Neuronal stem cell (in vitro differentiated cells): ENCODE results near the gene ABHD2.
"Not testable (repeated sequence)": the region's sequence is repeated elsewhere in the genome, so short reads cannot be mapped to it uniquely, and the experiment has no call there.

ENCODE experiments used
- DNase-seq: peaks from one replicate; pipeline ENCODE4 v3.0.0-alpha.2; 2013; ENCODE audit warnings: low spot score
- H2AFZ ChIP-seq: one replicate; pipeline ENCODE4 v1.6.1; 2013; ENCODE audit warnings: mild to moderate bottlenecking, low read length, inconsistent platforms
- H2AK5ac ChIP-seq: 2 replicates; pipeline ENCODE4 v1.6.1; 2013; ENCODE audit warnings: low read depth, mild to moderate bottlenecking, inconsistent platforms, low read length, moderate library complexity, mixed read lengths
- H2BK120ac ChIP-seq: 2 replicates; pipeline ENCODE4 v1.6.1; 2013; ENCODE audit warnings: low read depth, mild to moderate bottlenecking, inconsistent platforms, low read length, moderate library complexity, mixed read lengths
- H2BK12ac ChIP-seq: one replicate; pipeline ENCODE4 v1.6.1; 2013; ENCODE audit warnings: low read length, inconsistent platforms
- H2BK15ac ChIP-seq: 2 replicates; pipeline ENCODE4 v1.6.1; 2013; ENCODE audit warnings: mild to moderate bottlenecking, low read length, inconsistent platforms, mixed read lengths
- H2BK5ac ChIP-seq: one replicate; pipeline ENCODE4 v1.6.1; 2013; ENCODE audit warnings: inconsistent platforms, mild to moderate bottlenecking, low read length, moderate library complexity
- H3K14ac ChIP-seq: one replicate; pipeline ENCODE4 v1.6.1; 2013; ENCODE audit warnings: low read length, inconsistent platforms
- H3K18ac ChIP-seq: 2 replicates; pipeline ENCODE4 v1.6.1; 2013; ENCODE audit warnings: low read length, inconsistent platforms
- H3K23ac ChIP-seq: 2 replicates; pipeline ENCODE4 v1.6.1; 2013; ENCODE audit warnings: low read depth, mild to moderate bottlenecking, mixed read lengths, low read length, inconsistent platforms; ENCODE audit not compliant: poor library complexity
- H3K27ac ChIP-seq: replicated peaks from 3 replicates; pipeline ENCODE4 v1.5.1; 2013; ENCODE audit warnings: low read length, inconsistent platforms
- H3K27me3 ChIP-seq, 3 experiments: 2 replicates each; pipeline ENCODE4 v1.6.1; 2013; ENCODE audit warnings: low read length in 3 of 3, mild to moderate bottlenecking in 2 of 3, inconsistent platforms in 1 of 3, low read depth in 1 of 3, mixed read lengths in 1 of 3, moderate library complexity in 1 of 3; ENCODE audit not compliant: control insufficient read depth in 3 of 3, insufficient read depth in 3 of 3
- H3K36me3 ChIP-seq, 2 donors: replicated peaks in 1 of 2; 2 replicates each; pipeline ENCODE4 v1.6.1; 2013; ENCODE audit warnings: low read length in 2 of 2; ENCODE audit not compliant: control insufficient read depth in 2 of 2, insufficient read depth in 2 of 2
- H3K4ac ChIP-seq: 2 replicates; pipeline ENCODE4 v1.6.1; 2013; ENCODE audit warnings: inconsistent platforms, mild to moderate bottlenecking, low read length, moderate library complexity
- H3K4me1 ChIP-seq, 2 donors: 1 replicate in 1 of 2; 2 replicates in 1 of 2; pipeline ENCODE4 v1.6.1; 2013; ENCODE audit warnings: low read length in 2 of 2, low read depth in 1 of 2; ENCODE audit not compliant: control insufficient read depth in 2 of 2, insufficient read depth in 1 of 2
- H3K4me2 ChIP-seq: one replicate; pipeline ENCODE4 v1.6.1; 2013; ENCODE audit warnings: mild to moderate bottlenecking, low read length, inconsistent platforms; ENCODE audit not compliant: insufficient read depth, poor library complexity, severe bottlenecking
- H3K4me3 ChIP-seq, 2 donors: 2 replicates each; pipeline ENCODE4 v1.5.1; 2013; ENCODE audit warnings: low read length in 2 of 2, mild to moderate bottlenecking in 2 of 2, inconsistent platforms in 1 of 2, moderate library complexity in 1 of 2
- H3K79me1 ChIP-seq: one replicate; pipeline ENCODE4 v1.6.1; 2013; ENCODE audit warnings: low read depth, mild to moderate bottlenecking, inconsistent platforms, low read length, moderate library complexity
- H3K9ac ChIP-seq: one replicate; pipeline ENCODE4 v1.6.1; 2013; ENCODE audit warnings: mild to moderate bottlenecking, low read depth, low read length, inconsistent platforms; ENCODE audit not compliant: poor library complexity
- H3K9me3 ChIP-seq, 2 donors: replicated peaks in 1 of 2; 2 replicates each; pipeline versions ENCODE3 to v1.6.1; 2013; ENCODE audit warnings: low read length in 2 of 2, mild to moderate bottlenecking in 2 of 2, inconsistent platforms in 1 of 2, low read depth in 1 of 2, mixed read lengths in 1 of 2, moderate library complexity in 1 of 2; ENCODE audit not compliant: control insufficient read depth in 2 of 2, insufficient read depth in 1 of 2
- H4K8ac ChIP-seq: one replicate; pipeline ENCODE4 v1.6.1; 2013; ENCODE audit warnings: low read depth, mild to moderate bottlenecking, inconsistent platforms, low read length, moderate library complexity
- H4K91ac ChIP-seq: one replicate; pipeline ENCODE4 v1.6.1; 2013; ENCODE audit warnings: low read length, low read depth, mild to moderate bottlenecking, inconsistent platforms; ENCODE audit not compliant: poor library complexity
- WGBS, 2 donors: extraction: QIAGEN DNeasy Blood & Tissue Kit; methylation state at CpG; one replicate each; pipeline ENCODE4 v1.1.7; 2013; ENCODE audit warnings: missing lambda C conversion rate in 2 of 2, mixed read lengths in 1 of 2; ENCODE audit not compliant: insufficient read length in 2 of 2, insufficient replicate concordance in 1 of 2; ENCODE audit errors: extremely low coverage in 2 of 2; 5-methylcytosine and 5-hydroxymethylcytosine counted together

The ABHD2 gene

DNA sequence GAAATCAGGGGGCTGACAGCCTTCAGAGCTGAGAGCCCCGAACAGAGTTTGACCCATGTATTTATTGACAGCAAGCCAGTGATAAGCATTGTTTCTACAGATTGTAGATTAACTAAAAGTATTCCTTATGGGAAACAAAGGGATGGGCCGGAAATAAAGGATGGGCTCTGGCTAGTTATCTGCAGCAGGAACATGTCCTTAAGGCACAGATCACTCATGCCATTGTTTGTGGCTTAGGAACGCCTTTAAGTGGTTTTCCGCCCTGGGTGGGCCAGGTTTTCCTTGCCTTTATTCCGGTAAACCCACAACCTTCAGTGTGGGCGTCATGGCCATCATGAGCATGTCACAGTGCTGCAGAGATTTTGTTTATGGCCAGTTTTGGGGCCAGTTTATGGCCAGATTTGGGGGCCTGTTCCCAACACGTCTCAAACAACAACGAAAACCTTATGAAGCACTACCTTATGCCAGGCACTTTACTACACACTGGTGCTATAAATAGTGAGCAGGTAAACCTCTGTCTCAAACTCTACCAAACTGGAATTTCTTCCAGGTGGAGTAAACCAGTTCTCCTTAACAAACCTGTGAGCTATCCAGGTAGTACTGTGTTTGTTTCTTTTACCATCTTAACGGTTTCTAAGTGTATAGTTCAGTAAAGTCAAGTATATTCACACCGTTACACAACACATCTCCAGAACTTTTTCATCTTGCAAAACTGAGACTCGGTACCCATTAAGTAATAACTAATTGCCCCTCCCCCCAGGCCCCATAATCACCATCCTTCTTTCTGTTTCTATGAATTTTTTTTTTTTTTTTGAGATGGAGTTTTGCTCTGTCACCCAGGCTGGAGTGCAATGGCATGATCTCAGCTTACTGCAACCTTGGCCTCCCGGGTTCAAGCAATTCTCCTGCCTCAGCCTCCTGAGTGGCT, 151.9 kb downstream of the ABHD2 start:
- H4K91ac ChIP-seq, H2BK15ac ChIP-seq, H3K18ac ChIP-seq, H3K4me3 ChIP-seq, H3K23ac ChIP-seq, H3K27ac ChIP-seq, H3K14ac ChIP-seq, H3K9me3 ChIP-seq, H2BK120ac ChIP-seq, H3K9ac ChIP-seq, H2BK5ac ChIP-seq, H4K8ac ChIP-seq, H3K4ac ChIP-seq, H2BK12ac ChIP-seq, H3K36me3 ChIP-seq, H3K4me2 ChIP-seq, DNase-seq, H3K4me1 ChIP-seq, H3K79me1 ChIP-seq, H2AK5ac ChIP-seq, H3K27me3 ChIP-seq: not testable (repeated sequence)
- no CpG with 5 or more reads among the region's 12 CpGs for WGBS, 2 donors
- peak overlapping the region; percentile 35 for H2AFZ ChIP-seq

GRCh38 chr15:89243046-89243690, 154.9 kb downstream of the ABHD2 start:
- Histone ChIP-seq H3K4me1 (peaks cover 5 to 7% of the 10 kb centered on the region in 2 donors), H3K4ac (peak overlapping the region; percentile 8), H2BK12ac (peak overlapping the region; percentile 43), H2AFZ (peak overlapping the region; percentile 88), H3K4me2 (peak overlapping the region; percentile 67), H3K9me3 (peaks cover 0 to 4% of the 10 kb centered on the region in 2 donors), H2BK5ac (peak overlapping the region; percentile 76), H3K27ac (no peak overlapping the region), H2BK15ac (no peak overlapping the region), H3K18ac (peak overlapping the region; percentile 95), H3K4me3 (peak overlapping the region; percentile 74 to 84), H4K91ac (no peak overlapping the region), H3K36me3 (peaks cover 2 to 27% of the 10 kb centered on the region in 2 donors), H3K23ac (peak overlapping the region; percentile 27), H3K14ac (no peak overlapping the region), H2AK5ac (peak overlapping the region; percentile 77), H2BK120ac (peak overlapping the region; percentile 95), H3K27me3 (no peaks in the 10 kb centered on the region), H3K79me1 (no peaks in the 10 kb centered on the region), H3K9ac (peak overlapping the region; percentile 2), H4K8ac (no peak overlapping the region)
- DNase-seq = no peak
- no CpG with 5 or more reads among the region's 20 CpGs for WGBS, 2 donors

DNA sequence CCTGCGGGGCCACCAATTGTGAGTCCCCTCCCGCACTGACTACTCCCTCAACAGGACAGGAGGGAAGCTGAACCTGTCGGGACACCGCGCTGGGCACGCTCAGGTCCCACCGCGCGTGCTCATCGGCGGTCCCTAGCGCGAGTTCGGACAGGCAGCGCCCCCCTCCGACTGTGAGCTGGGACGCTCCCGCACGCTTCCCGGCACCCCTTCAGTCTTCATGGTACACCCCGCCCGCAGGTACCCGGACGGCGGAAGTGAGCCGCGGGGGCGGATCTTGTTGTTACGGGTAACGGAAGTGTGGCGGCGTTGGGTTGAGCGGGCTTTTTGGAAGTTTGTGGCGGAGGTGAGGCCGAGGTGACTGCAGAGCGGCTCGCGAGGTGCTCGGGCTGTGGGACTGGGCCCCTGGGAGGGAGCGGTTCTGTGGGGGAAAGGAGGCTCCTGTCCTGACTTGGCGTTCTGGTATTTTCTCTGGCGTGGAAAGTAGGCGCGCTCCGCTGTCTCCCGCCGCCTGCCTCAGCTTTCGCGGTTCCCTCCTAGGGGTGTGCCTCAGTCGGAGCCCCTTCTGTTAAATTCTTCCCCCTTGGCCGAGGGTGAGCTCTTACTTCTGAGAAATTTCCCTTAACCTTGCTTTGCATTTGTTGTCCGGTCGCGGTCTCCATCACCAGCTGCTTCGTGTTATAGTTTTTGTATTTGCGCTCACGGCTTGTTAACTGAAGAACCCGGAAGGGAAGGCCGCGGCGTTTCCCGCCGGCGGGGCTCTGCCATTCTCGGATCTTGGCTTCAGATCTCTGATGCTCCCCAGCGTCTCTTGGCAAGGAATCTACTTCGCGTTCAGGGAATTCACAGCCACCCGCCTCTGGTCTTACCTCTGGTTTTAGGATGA, 155.7 kb downstream of the ABHD2 start, which contains the start of gene FANCI:
Gene FANCI (plus strand): TSS at position 289 of the 883 bp plus-strand sequence. CDS start 3,669 bp downstream, outside the sequence.
- no peaks in the 10 kb centered on the region for H3K27me3 ChIP-seq
- peak; percentile 89 for DNase-seq
- no CpG with 5 or more reads among the region's 69 CpGs for WGBS, 2 donors
- H3K79me1 ChIP-seq = no peaks in the 10 kb centered on the region
- H3K9me3 ChIP-seq = peaks cover 0 to 11% of the 10 kb centered on the region in 2 donors
- no peak within 1 kb of the TSS for H2BK15ac ChIP-seq
- H3K4me2 ChIP-seq = peak within 1 kb of the TSS; percentile 70
- H3K4ac ChIP-seq = peak within 1 kb of the TSS; percentile 8
- H2BK12ac ChIP-seq = peak within 1 kb of the TSS; percentile 43
- peak within 1 kb of the TSS; percentile 88 for H2AFZ ChIP-seq
- H2BK5ac ChIP-seq = peak within 1 kb of the TSS; percentile 76
- H3K9ac ChIP-seq = peak within 1 kb of the TSS; percentile 64
- peak within 1 kb of the TSS; percentile 27 for H3K23ac ChIP-seq
- H3K14ac ChIP-seq = no peak within 1 kb of the TSS
- H4K8ac ChIP-seq = no peak within 1 kb of the TSS
- H3K18ac ChIP-seq = peak within 1 kb of the TSS; percentile 95
- peak within 1 kb of the TSS; percentile 95 for H2BK120ac ChIP-seq
- no peak within 1 kb of the TSS for H3K27ac ChIP-seq
- H3K4me1 ChIP-seq = peaks cover 5 to 7% of the 10 kb centered on the region in 2 donors
- H3K36me3 ChIP-seq = peaks cover 4 to 35% of the 10 kb centered on the region in 2 donors
- H2AK5ac ChIP-seq = peak within 1 kb of the TSS; percentile 77
- H3K4me3 ChIP-seq = peak within 1 kb of the TSS; percentile 84 to 97
- no peak within 1 kb of the TSS for H4K91ac ChIP-seq
